Lower lobe of right lung (tissue), 2 donors: ENCODE results near the gene ASB6. TPM values are rescaled to one million over a fixed set of nuclear protein-coding genes. Genes with fewer than 3 reads are reported as not detected.

Experiments used
- ATAC-seq, 2 donors: fragments of 200-7000 bp; cut with Tn5 transposase; one replicate each; pipeline ENCODE4 v1.9.1; 2020 to 2022; ENCODE audit warnings: mild to moderate bottlenecking in 2 of 2, moderate library complexity in 2 of 2
- DNase-seq: peaks from one replicate; pipeline ENCODE4 v3.0.0-alpha.2; 2020
- H3K27ac ChIP-seq: fragments of 200-600 bp; one replicate; pipeline ENCODE4 v1.8.0; 2022
- H3K27me3 ChIP-seq: fragments of 200-600 bp; one replicate; pipeline ENCODE4 v1.8.0; 2022; ENCODE audit warnings: low read depth
- H3K36me3 ChIP-seq: fragments of 200-600 bp; one replicate; pipeline ENCODE4 v1.8.0; 2022; ENCODE audit warnings: mild to moderate bottlenecking
- H3K4me1 ChIP-seq: fragments of 200-600 bp; one replicate; pipeline ENCODE4 v1.8.0; 2022
- H3K4me3 ChIP-seq: fragments of 200-600 bp; one replicate; pipeline ENCODE4 v1.8.0; 2022; ENCODE audit warnings: mild to moderate bottlenecking
- H3K9me3 ChIP-seq: fragments of 200-600 bp; one replicate; pipeline ENCODE4 v1.8.0; 2022
- CTCF ChIP-seq: fragments of 200-600 bp; IDR thresholded peaks from one replicate; pipeline ENCODE4 v1.8.0; 2022; ENCODE audit warnings: antibody characterized with exemption, mild to moderate bottlenecking
- intact Hi-C: fragments of 100-400 bp; cut with DNase I; formaldehyde crosslinking; loops from one replicate; pipeline ENCODE4 v1.11.0; 2022
- total RNA-seq: library from RNA; stranded (reverse); fragmentation: NEBNext Ultra II Directional; extraction: Animal tissue kit (Norgen Biotek cat#: 25700); gene quantifications from one replicate; pipeline ENCODE4 v1.2.1, GENCODE V29; 2021
- donor health status: DM: no; HTN: yes; CAD: no; lungs with severe emphysema.

Gene ASB6
- total RNA-seq, 1 donor from 2014 or later: 14.6 TPM

DNA sequence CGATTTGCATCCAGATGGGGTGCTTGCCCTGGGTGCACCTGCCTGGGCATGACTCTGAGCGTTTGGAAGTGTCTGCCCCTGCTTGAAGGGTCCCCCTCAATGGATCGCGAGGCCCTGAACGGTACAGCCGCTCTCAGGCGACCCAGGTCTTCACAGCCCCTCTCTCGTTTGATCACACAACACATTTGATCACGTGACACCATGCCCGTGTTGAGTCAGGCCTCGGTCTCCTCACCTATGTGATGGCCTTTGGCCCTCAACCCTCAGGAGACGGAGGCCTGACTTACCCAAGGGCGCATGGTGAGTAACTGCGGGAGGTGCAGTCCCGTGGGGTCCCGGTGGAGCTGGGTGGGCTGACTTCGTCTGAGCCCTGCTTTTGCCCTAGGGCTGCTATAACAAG, 3.0 kb upstream of the ASB6 start:
- DNase-seq (no peak), ATAC-seq (no peak)
- TF ChIP-seq CTCF: no peak
- no peaks in the 10 kb centered on the region for H3K9me3 ChIP-seq
- no peak overlapping the region for H3K4me3 ChIP-seq
- intact Hi-C loops: no loop called here
- H3K36me3 ChIP-seq: no peaks in the 10 kb centered on the region
- H3K4me1 ChIP-seq: peaks cover 21% of the 10 kb centered on the region
- no peak overlapping the region for H3K27ac ChIP-seq
- H3K27me3 ChIP-seq: peaks cover 5% of the 10 kb centered on the region

DNA sequence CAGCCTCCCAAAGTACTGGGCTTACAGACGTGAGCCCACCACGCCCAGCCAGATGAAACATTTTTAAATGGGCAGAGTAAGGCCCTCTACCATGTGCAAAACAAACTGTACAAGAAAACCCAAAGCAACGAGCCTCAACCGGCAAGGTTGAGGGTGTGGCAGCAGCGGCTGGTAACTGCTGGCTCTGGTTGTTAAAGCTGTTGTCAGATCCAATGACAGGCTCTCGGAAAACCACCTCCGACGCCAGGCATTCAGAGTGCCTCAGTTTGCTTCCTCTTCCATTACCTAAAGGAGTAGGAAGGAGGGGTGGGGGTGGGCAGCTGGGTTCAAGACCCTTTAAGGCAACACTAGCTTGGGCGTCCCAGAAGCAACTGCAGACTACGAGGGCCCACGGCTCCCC, 2.4 kb upstream of the ASB6 start:
- intact Hi-C loops: no loop called here
- H3K4me1 ChIP-seq: peaks cover 26% of the 10 kb centered on the region
- no peak overlapping the region for H3K27ac ChIP-seq
- TF ChIP-seq CTCF: no peak
- no peaks in the 10 kb centered on the region for H3K9me3 ChIP-seq
- H3K27me3 ChIP-seq: peaks cover 4% of the 10 kb centered on the region
- no peak overlapping the region for H3K4me3 ChIP-seq
- H3K36me3 ChIP-seq: peaks cover 2% of the 10 kb centered on the region
- ATAC-seq (no peak), DNase-seq (no peak)

- intact Hi-C loops: no loop called here
- DNase-seq (no peak), ATAC-seq (no peak)
- Histone ChIP-seq H3K4me1 (peaks cover 26% of the 10 kb centered on the region), H3K36me3 (peaks cover 9% of the 10 kb centered on the region), H3K4me3 (no peak overlapping the region), H3K27me3 (no peaks in the 10 kb centered on the region), H3K27ac (no peak overlapping the region), H3K9me3 (no peaks in the 10 kb centered on the region)
- no peak for TF ChIP-seq CTCF
Measured at GRCh38 chr9:129643706-129644105, 1.8 kb upstream of the ASB6 start.

DNA sequence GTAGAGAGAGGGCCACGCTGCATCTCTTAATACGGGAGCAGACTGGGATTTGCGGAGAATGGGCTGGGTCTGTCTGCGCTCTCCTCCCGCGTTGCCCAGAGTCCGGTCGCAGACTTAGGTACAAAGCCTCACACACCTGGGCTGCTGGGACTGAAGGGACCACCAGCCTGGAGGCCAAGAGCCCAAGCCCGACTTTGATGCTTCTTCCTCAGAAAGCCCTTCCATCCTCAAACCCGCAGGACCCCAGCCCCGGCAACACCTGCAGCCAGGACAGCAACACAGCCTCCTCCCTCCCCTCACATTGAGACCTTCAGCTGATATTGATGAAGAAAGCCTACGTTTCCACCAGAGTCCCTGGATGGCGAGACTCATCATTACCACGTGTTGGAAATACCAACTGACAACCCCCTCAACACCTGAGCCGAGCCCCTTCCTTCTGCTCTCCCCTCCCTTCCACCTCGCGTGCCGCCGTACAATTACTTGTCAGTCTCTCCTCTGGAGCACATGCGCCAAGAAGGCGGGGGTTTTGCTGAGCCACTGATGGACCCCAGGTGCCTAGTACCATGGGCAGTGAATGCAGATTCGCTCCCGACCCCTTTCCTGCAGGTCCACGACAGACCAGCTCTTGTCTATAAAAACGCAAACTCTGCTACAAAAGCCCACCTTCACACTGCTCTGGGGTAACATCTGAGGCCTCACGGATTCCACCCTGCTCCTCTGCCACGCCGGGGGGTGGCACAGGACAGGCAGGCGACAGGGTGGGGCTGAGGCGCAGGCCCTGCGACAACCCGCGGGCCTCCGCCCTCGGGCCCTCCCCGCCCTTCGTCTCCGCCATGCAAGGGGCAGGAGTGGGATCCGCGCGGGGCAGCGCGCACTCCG, 841 bp downstream of the ASB6 start:
- peak in 1 of 2 donors; percentile 0 for ATAC-seq
- H3K27ac ChIP-seq: peak overlapping the region; percentile 89
- H3K4me1 ChIP-seq: peaks cover 26% of the 10 kb centered on the region
- H3K9me3 ChIP-seq: no peaks in the 10 kb centered on the region
- TF ChIP-seq CTCF: no peak
- DNase-seq: no peak
- intact Hi-C loops: no loop called here
- peak overlapping the region; percentile 100 for H3K4me3 ChIP-seq
- H3K27me3 ChIP-seq: no peaks in the 10 kb centered on the region
- H3K36me3 ChIP-seq: peaks cover 34% of the 10 kb centered on the region

- Histone ChIP-seq H3K9me3 (no peaks in the 10 kb centered on the region), H3K4me3 (peak overlapping the region; percentile 100), H3K4me1 (peaks cover 26% of the 10 kb centered on the region), H3K27ac (no peak overlapping the region), H3K36me3 (peaks cover 42% of the 10 kb centered on the region), H3K27me3 (no peaks in the 10 kb centered on the region)
- TF ChIP-seq CTCF: no peak
- intact Hi-C loops: no loop called here
- no peak for ATAC-seq
- no peak for DNase-seq
Measured at GRCh38 chr9:129640086-129640870, 1.7 kb downstream of the ASB6 start.
